Epithelial cell of proximal tubule (primary cell): ENCODE measurements around the gene DCANP1. TPM values are rescaled to one million over a fixed set of nuclear protein-coding genes. Genes with fewer than 3 reads are reported as not detected.

Experiments used
- DNase-seq: peaks from one replicate; pipeline ENCODE4 v3.0.0-alpha.2; 2011; ENCODE audit warnings: low read depth
- H3K4me3 ChIP-seq: 2 replicates; pipeline ENCODE4 v1.5.1; 2011; ENCODE audit warnings: low read depth, mild to moderate bottlenecking, low read length
- CTCF ChIP-seq: conservative IDR thresholded peaks from 2 replicates; pipeline ENCODE4 v1.5.1; 2012; ENCODE audit warnings: low read depth, mild to moderate bottlenecking, low read length
- total RNA-seq: library from RNA; depleted of rRNA; stranded (reverse); fragments of >200 nt; gene quantifications from 2 replicates; pipeline ENCODE4 v1.2.3, GENCODE V29; 2015

DCANP1 gene
- total RNA-seq, 1 donor from 2014 or later, result not detected

DNA sequence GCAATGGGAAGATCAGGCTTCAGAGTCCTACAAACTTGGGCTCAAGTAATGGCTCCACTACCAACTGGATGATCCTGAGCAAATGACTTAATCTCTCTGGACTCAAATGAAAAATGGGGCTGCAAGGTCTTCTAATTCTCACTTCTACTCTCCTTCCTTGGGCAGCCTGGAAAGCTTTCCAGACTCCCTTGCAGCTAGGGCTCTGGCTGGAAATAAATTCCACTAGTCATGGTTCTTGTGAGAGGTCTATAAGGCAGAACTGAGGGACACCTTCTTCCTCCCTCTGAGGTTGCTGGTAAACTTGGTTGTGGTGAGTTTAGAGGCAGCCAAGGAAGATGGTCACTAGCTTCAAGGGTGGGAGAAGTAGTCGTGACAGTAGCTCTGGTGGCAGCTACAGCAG lies 18.6 kb downstream of the DCANP1 start:
- TF ChIP-seq CTCF, result no peak
- no peak for DNase-seq
- no peak overlapping the region for H3K4me3 ChIP-seq

DNA sequence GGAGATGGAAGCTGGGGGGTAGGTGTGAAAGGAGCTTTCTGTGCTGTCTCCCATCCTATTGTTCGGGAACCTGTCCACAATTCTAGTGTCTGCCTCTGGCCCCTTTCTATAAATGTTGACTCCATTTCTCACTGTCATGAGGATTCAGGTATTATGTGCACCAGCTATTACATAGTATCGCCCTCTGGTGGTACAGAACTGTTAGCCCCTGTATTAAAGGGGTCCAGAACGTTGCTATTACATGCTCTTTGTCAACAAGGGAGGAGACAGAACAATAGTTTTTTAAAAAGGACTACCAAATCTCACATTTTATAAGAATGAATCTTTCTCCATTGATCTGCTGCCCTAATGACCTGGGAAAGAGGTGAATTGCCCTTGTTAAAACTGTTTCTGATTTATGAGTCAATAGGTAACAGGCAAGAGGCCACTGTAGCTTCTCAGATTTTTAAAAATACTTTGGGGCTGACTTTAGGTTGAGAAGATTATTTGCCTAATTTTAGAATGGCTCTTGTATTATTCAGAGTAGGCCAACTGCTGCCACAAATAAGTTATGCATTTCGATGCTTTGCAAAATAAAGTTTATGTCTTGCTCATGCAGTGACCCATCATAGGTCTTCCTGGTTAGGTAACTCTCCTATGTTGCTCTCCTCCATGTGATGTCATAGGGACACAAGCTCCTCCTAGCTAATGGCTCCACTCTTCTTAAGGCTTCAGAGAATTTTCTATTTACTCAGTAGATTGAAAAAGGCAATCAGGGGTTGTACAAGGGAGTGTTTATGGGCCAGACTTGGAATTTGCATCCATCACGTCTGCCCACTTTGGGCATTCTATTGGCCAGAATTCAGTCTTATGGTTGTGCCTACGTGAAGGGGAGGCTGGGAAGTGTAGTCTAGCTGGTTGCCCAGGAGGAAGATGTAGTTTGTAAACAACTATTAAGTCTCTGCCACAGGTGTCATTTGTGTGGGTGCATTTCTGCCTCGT lies 20.8 kb downstream of the DCANP1 start:
- no peak overlapping the region for H3K4me3 ChIP-seq
- peak; percentile 87 for TF ChIP-seq CTCF
- DNase-seq, result no peak

DNA sequence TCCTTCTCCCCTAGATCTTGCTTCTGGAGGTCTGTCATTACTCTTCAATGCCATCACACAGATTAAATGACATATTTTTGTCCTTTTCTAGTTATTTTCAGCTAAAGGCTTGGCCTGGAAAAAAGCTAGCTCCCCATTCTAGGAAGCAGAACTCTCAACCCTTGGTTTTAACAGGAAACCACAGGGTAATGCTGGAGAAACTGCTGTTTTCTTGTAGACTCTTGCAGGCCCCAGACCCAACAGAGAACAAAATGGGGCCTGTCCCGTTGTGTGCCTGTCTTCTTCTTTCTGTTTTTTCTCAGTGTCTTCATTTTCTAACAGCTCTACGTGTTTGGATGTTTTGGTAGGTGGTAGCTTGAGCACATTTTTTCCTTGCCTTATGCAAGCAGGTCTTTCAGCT lies 21.5 kb downstream of the DCANP1 start:
- no peak for DNase-seq
- no peak overlapping the region for H3K4me3 ChIP-seq
- no peak for TF ChIP-seq CTCF

GRCh38 chr5:135423846-135424168 lies 23.3 kb downstream of the DCANP1 start:
- no peak overlapping the region for H3K4me3 ChIP-seq
- TF ChIP-seq CTCF, result no peak
- DNase-seq, result no peak

GRCh38 chr5:135423146-135423845 lies 23.9 kb downstream of the DCANP1 start:
- no peak for DNase-seq
- TF ChIP-seq CTCF, result no peak
- H3K4me3 ChIP-seq, result no peak overlapping the region

- no peak for DNase-seq
- no peak overlapping the region for H3K4me3 ChIP-seq
- TF ChIP-seq CTCF, result no peak
These were observed 24.7 kb downstream of the DCANP1 start for GRCh38 chr5:135422419-135422818.

DNA sequence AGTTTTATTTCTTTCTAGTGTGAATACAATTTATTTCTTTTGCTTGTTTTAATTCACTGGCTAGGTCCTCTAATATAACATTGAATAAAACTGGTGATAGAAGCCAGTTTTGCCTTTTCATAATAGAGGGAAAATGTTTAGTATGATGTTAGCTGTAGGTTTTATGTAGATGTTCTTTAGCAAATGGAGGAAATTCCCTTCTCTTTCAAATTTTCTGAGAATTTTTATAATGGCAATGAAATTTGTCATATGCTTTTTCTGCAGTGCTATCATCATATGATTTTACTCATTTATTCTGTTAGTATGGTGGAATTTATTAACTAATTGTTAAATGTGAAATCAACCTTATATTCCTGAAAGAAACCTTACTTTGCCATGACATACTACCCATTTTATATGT lies 30.1 kb downstream of the DCANP1 start:
- H3K4me3 ChIP-seq, result no peak overlapping the region
- no peak for TF ChIP-seq CTCF
- no peak for DNase-seq
